ENCODE data around the gene SPNS2. TPM values are rescaled to one million over a fixed set of nuclear protein-coding genes. Genes with fewer than 3 reads are reported as not detected.

Gene SPNS2
- total RNA-seq, 1 donor from 2014 or later, result 12.2 TPM

- no peaks in the 10 kb centered on the region for H3K9me3 Mint-ChIP-seq
- H3K4me1 Mint-ChIP-seq, result no peaks in the 10 kb centered on the region
- no peaks in the 10 kb centered on the region for H3K27me3 Mint-ChIP-seq (ENCODE audit: low read depth)
- H3K27ac Mint-ChIP-seq, result no peak overlapping the region
- peaks cover 3% of the 10 kb centered on the region for H3K36me3 Mint-ChIP-seq
- no peak for DNase-seq (ENCODE audit: low spot score in 2 of 2, unreplicated experiment in 2 of 2)
- no peak for TF ChIP-seq CTCF (IDR thresholded peaks at IDR 0.05; ENCODE audit: unreplicated experiment)
- H3K4me3 Mint-ChIP-seq, result no peak overlapping the region
Observed at GRCh38 chr17:4543557-4544026, 44.9 kb downstream of the SPNS2 start.

GRCh38 chr17:4544135-4544950, 45.7 kb downstream of the SPNS2 start:
- Mint-ChIP-seq H3K36me3 (peaks cover 3% of the 10 kb centered on the region), H3K27ac (no peak overlapping the region), H3K4me1 (peaks cover 2% of the 10 kb centered on the region), H3K27me3 (ENCODE audit: low read depth) (no peaks in the 10 kb centered on the region), H3K9me3 (no peaks in the 10 kb centered on the region), H3K4me3 (no peak overlapping the region)
- no peak for TF ChIP-seq CTCF (IDR thresholded peaks at IDR 0.05; ENCODE audit: unreplicated experiment)
- peak in 1 of 2 experiments; percentile 19 for DNase-seq (ENCODE audit: low spot score in 2 of 2, unreplicated experiment in 2 of 2)

GRCh38 chr17:4544951-4545216, 46.2 kb downstream of the SPNS2 start:
- Mint-ChIP-seq H3K4me3 (no peak overlapping the region), H3K4me1 (peaks cover 2% of the 10 kb centered on the region)

GRCh38 chr17:4545217-4545951, 46.7 kb downstream of the SPNS2 start:
- Mint-ChIP-seq H3K27ac (no peak overlapping the region), H3K4me3 (no peak overlapping the region), H3K36me3 (peaks cover 3% of the 10 kb centered on the region), H3K27me3 (ENCODE audit: low read depth) (no peaks in the 10 kb centered on the region), H3K4me1 (peaks cover 2% of the 10 kb centered on the region), H3K9me3 (no peaks in the 10 kb centered on the region)
- no peak for TF ChIP-seq CTCF (IDR thresholded peaks at IDR 0.05; ENCODE audit: unreplicated experiment)
- peak in 1 of 2 experiments; percentile 18 for DNase-seq (ENCODE audit: low spot score in 2 of 2, unreplicated experiment in 2 of 2)

More at GRCh38 chr17:4544951-4545216, 46.2 kb downstream of the SPNS2 start:
- no peaks in the 10 kb centered on the region for H3K9me3 Mint-ChIP-seq
- H3K27me3 Mint-ChIP-seq (ENCODE audit: low read depth), result no peaks in the 10 kb centered on the region
- no peak for TF ChIP-seq CTCF (IDR thresholded peaks at IDR 0.05; ENCODE audit: unreplicated experiment)
- peaks cover 3% of the 10 kb centered on the region for H3K36me3 Mint-ChIP-seq
- no peak overlapping the region for H3K27ac Mint-ChIP-seq
- peak in 1 of 2 experiments; percentile 21 for DNase-seq (ENCODE audit: low spot score in 2 of 2, unreplicated experiment in 2 of 2)

- H3K27ac Mint-ChIP-seq, result no peak overlapping the region
- peak in 1 of 2 experiments; percentile 8 for DNase-seq (ENCODE audit: low spot score in 2 of 2, unreplicated experiment in 2 of 2)
- no peak for TF ChIP-seq CTCF (IDR thresholded peaks at IDR 0.05; ENCODE audit: unreplicated experiment)
- H3K9me3 Mint-ChIP-seq, result no peaks in the 10 kb centered on the region
- peaks cover 2% of the 10 kb centered on the region for H3K4me1 Mint-ChIP-seq
- no peaks in the 10 kb centered on the region for H3K27me3 Mint-ChIP-seq (ENCODE audit: low read depth)
- H3K4me3 Mint-ChIP-seq, result no peak overlapping the region
- H3K36me3 Mint-ChIP-seq, result peaks cover 12% of the 10 kb centered on the region
Observed at GRCh38 chr17:4547118-4547906, 48.6 kb downstream of the SPNS2 start.
